GM23338 (cell line): Measurements from ENCODE around the gene COL26A1. TPM values are rescaled to one million over a fixed set of nuclear protein-coding genes. Genes with fewer than 3 reads are reported as not detected.
A peak's percentile ranks its signal among the peaks of the same experiment; 100 is the strongest.

Experiments used
- CREB1 ChIP-seq: fragments of 250-450 bp; sonication (Bioruptor Pico); IDR thresholded peaks from 2 replicates; pipeline ENCODE4 v1.5.0; 2020; ENCODE audit warnings: low read depth, mild to moderate bottlenecking, moderate library complexity
- JUNB ChIP-seq: IDR thresholded peaks from one replicate; pipeline ENCODE4 v1.6.1; 2016; ENCODE audit warnings: antibody characterized with exemption; ENCODE audit not compliant: unreplicated experiment
- NANOG ChIP-seq: IDR thresholded peaks from 2 replicates; pipeline ENCODE4 v1.6.1; 2016; ENCODE audit warnings: antibody characterized with exemption, borderline replicate concordance
- polyA plus RNA-seq: library from polyadenylated mRNA; unstranded; fragments of >200 nt; fragmentation: Nextera tagmentation; extraction: Ambion mirVana; gene quantifications from 2 replicates; pipeline ENCODE4 v1.2.1, GENCODE V29; 2016
- total RNA-seq: library from RNA; depleted of rRNA; stranded (reverse); fragments of >200 nt; shearing (Covaris generic); gene quantifications from 2 replicates; pipeline ENCODE4 v1.2.3, GENCODE V29; 2014
- TF ChIP-seq, protein P1 (sequence below): fragments of 250-450 bp; sonication (Bioruptor Pico); IDR thresholded peaks from 2 replicates; pipeline ENCODE4 v1.5.0; 2020; ENCODE audit warnings: mild to moderate bottlenecking, moderate library complexity
- TF ChIP-seq, protein P2 (sequence below): IDR thresholded peaks from one replicate; pipeline ENCODE4 v1.6.1; 2018; ENCODE audit warnings: antibody characterized with exemption; ENCODE audit not compliant: unreplicated experiment

The COL26A1 gene
- total and polyA plus RNA-seq, 2 experiments from 2014 or later, result 17.8 to 55.0 TPM

DNA sequence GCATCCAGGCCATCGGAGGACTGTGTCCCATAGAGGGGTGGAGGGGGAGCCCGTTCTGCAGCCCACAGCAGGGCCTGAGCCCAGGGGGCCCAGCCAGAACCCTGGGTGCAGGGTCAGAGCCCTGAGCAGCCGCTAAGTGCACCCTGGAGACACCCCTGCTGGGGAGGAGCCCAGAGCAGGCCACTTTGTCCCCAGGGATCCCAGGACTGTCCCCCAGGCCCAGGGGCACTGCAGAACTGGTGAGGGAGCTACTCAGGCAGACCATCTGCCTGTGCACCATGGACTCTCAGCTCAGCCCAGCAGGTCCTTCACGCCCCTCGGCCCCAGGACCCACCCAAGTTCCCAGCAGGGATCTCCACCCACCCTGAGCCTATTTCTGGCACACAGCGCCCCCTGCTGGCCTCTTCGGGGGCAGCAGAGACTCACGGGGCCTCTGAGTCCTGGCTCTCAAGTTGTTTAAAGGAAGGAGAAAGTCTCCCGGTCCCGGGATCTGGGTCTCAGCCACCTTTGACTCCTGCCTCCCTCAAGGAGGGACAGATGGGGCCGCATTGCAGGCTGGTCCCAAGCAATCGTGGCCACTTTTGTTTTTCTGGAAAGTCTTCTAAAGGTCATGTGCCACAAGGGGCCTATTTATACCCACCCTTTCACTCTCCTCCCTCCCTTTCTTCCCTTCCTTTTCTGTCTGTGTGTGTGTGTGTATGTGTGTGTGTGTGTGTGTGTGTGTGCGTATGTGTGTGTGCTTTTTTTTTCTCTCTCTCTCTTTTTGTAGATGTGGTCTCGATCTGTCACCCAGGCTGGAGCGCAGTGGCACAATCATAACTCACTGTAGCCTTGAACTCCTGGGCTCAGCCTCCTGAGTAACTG, 176.2 kb downstream of the COL26A1 start (continued):
- TF ChIP-seq, protein P1, sequence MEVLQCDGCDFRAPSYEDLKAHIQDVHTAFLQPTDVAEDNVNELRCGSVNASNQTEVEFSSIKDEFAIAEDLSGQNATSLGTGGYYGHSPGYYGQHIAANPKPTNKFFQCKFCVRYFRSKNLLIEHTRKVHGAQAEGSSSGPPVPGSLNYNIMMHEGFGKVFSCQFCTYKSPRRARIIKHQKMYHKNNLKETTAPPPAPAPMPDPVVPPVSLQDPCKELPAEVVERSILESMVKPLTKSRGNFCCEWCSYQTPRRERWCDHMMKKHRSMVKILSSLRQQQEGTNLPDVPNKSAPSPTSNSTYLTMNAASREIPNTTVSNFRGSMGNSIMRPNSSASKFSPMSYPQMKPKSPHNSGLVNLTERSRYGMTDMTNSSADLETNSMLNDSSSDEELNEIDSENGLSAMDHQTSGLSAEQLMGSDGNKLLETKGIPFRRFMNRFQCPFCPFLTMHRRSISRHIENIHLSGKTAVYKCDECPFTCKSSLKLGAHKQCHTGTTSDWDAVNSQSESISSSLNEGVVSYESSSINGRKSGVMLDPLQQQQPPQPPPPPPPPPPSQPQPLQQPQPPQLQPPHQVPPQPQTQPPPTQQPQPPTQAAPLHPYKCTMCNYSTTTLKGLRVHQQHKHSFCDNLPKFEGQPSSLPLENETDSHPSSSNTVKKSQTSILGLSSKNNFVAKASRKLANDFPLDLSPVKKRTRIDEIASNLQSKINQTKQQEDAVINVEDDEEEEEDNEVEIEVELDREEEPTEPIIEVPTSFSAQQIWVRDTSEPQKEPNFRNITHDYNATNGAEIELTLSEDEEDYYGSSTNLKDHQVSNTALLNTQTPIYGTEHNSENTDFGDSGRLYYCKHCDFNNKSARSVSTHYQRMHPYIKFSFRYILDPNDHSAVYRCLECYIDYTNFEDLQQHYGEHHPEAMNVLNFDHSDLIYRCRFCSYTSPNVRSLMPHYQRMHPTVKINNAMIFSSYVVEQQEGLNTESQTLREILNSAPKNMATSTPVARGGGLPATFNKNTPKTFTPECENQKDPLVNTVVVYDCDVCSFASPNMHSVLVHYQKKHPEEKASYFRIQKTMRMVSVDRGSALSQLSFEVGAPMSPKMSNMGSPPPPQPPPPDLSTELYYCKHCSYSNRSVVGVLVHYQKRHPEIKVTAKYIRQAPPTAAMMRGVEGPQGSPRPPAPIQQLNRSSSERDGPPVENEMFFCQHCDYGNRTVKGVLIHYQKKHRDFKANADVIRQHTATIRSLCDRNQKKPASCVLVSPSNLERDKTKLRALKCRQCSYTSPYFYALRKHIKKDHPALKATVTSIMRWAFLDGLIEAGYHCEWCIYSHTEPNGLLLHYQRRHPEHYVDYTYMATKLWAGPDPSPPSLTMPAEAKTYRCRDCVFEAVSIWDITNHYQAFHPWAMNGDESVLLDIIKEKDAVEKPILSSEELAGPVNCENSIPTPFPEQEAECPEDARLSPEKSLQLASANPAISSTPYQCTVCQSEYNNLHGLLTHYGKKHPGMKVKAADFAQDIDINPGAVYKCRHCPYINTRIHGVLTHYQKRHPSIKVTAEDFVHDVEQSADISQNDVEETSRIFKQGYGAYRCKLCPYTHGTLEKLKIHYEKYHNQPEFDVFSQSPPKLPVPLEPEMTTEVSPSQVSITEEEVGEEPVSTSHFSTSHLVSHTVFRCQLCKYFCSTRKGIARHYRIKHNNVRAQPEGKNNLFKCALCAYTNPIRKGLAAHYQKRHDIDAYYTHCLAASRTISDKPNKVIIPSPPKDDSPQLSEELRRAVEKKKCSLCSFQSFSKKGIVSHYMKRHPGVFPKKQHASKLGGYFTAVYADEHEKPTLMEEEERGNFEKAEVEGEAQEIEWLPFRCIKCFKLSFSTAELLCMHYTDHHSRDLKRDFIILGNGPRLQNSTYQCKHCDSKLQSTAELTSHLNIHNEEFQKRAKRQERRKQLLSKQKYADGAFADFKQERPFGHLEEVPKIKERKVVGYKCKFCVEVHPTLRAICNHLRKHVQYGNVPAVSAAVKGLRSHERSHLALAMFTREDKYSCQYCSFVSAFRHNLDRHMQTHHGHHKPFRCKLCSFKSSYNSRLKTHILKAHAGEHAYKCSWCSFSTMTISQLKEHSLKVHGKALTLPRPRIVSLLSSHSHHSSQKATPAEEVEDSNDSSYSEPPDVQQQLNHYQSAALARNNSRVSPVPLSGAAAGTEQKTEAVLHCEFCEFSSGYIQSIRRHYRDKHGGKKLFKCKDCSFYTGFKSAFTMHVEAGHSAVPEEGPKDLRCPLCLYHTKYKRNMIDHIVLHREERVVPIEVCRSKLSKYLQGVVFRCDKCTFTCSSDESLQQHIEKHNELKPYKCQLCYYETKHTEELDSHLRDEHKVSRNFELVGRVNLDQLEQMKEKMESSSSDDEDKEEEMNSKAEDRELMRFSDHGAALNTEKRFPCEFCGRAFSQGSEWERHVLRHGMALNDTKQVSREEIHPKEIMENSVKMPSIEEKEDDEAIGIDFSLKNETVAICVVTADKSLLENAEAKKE, result no peak
- TF ChIP-seq CREB1 (CRISPR knock-in tag), result 0 out of 2 replicates have a peak, but pooled peaks have one; percentile 30
- TF ChIP-seq, protein P2, sequence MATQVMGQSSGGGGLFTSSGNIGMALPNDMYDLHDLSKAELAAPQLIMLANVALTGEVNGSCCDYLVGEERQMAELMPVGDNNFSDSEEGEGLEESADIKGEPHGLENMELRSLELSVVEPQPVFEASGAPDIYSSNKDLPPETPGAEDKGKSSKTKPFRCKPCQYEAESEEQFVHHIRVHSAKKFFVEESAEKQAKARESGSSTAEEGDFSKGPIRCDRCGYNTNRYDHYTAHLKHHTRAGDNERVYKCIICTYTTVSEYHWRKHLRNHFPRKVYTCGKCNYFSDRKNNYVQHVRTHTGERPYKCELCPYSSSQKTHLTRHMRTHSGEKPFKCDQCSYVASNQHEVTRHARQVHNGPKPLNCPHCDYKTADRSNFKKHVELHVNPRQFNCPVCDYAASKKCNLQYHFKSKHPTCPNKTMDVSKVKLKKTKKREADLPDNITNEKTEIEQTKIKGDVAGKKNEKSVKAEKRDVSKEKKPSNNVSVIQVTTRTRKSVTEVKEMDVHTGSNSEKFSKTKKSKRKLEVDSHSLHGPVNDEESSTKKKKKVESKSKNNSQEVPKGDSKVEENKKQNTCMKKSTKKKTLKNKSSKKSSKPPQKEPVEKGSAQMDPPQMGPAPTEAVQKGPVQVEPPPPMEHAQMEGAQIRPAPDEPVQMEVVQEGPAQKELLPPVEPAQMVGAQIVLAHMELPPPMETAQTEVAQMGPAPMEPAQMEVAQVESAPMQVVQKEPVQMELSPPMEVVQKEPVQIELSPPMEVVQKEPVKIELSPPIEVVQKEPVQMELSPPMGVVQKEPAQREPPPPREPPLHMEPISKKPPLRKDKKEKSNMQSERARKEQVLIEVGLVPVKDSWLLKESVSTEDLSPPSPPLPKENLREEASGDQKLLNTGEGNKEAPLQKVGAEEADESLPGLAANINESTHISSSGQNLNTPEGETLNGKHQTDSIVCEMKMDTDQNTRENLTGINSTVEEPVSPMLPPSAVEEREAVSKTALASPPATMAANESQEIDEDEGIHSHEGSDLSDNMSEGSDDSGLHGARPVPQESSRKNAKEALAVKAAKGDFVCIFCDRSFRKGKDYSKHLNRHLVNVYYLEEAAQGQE, result no peak
- no peak for TF ChIP-seq NANOG
- TF ChIP-seq JUNB, result no peak
